Activated CD8-positive, alpha-beta memory T cell treated with anti-CD3 and anti-CD28 coated beads, Interleukin-2, amount 50 U/mL, for 24 hours (primary cell): ENCODE data around the gene DPP6.
"Not testable (repeated sequence)": the region's sequence is repeated elsewhere in the genome, so short reads cannot be mapped to it uniquely, and the experiment has no call there.

ENCODE experiments used
- DNase-seq: peaks from one replicate; pipeline ENCODE4 v3.0.0-alpha.2; 2020; ENCODE audit errors: extremely low read depth

DPP6 gene

GRCh38 chr7:154656618-154657017 is 604.4 kb downstream of the DPP6 start:
- no peak for DNase-seq

GRCh38 chr7:154666768-154667167 is 614.6 kb downstream of the DPP6 start:
- no peak for DNase-seq

- DNase-seq = no peak
These were observed 620.6 kb downstream of the DPP6 start for GRCh38 chr7:154672659-154673415.

- DNase-seq = no peak
These were observed 622.0 kb downstream of the DPP6 start for GRCh38 chr7:154674191-154674590.

GRCh38 chr7:154675560-154675959 is 623.4 kb downstream of the DPP6 start:
- DNase-seq = no peak

GRCh38 chr7:154676033-154676421 is 623.8 kb downstream of the DPP6 start:
- DNase-seq = not testable (repeated sequence)

- DNase-seq = no peak
These were observed 624.4 kb downstream of the DPP6 start for GRCh38 chr7:154676422-154677073.

- DNase-seq = no peak
These were observed 625.3 kb downstream of the DPP6 start for GRCh38 chr7:154677454-154677853.

- DNase-seq = not testable (repeated sequence)
These were observed 625.9 kb downstream of the DPP6 start for GRCh38 chr7:154678001-154678550.

- DNase-seq = no peak
These were observed 627.3 kb downstream of the DPP6 start for GRCh38 chr7:154679379-154680053.

- DNase-seq = no peak
These were observed 628.9 kb downstream of the DPP6 start for GRCh38 chr7:154680894-154681659.

GRCh38 chr7:154682003-154682402 is 629.8 kb downstream of the DPP6 start:
- DNase-seq = no peak

GRCh38 chr7:154684666-154685563 is 632.7 kb downstream of the DPP6 start:
- no peak for DNase-seq

- no peak for DNase-seq
These were observed 633.3 kb downstream of the DPP6 start for GRCh38 chr7:154685564-154685901.

- DNase-seq = no peak
These were observed 634.1 kb downstream of the DPP6 start for GRCh38 chr7:154686305-154686704.

- DNase-seq = no peak
These were observed 636.8 kb downstream of the DPP6 start for GRCh38 chr7:154688952-154689351.

- no peak for DNase-seq
These were observed 638.2 kb downstream of the DPP6 start for GRCh38 chr7:154690411-154690810.

- DNase-seq = no peak
These were observed 641.5 kb downstream of the DPP6 start for GRCh38 chr7:154693661-154694060.

- DNase-seq = no peak
These were observed 643.6 kb downstream of the DPP6 start for GRCh38 chr7:154695836-154696235.

- no peak for DNase-seq
These were observed 644.4 kb downstream of the DPP6 start for GRCh38 chr7:154696556-154696955.

GRCh38 chr7:154698726-154699291 is 646.6 kb downstream of the DPP6 start:
- no peak for DNase-seq
